ENCODE measurements around the gene AHI1. TPM values are rescaled to one million over a fixed set of nuclear protein-coding genes. Genes with fewer than 3 reads are reported as not detected.
"Not testable (repeated sequence)": the region's sequence is repeated elsewhere in the genome, so short reads cannot be mapped to it uniquely, and the experiment has no call there.

AHI1 gene
- total RNA-seq, 1 donor from 2014 or later = 5.2 TPM

DNA sequence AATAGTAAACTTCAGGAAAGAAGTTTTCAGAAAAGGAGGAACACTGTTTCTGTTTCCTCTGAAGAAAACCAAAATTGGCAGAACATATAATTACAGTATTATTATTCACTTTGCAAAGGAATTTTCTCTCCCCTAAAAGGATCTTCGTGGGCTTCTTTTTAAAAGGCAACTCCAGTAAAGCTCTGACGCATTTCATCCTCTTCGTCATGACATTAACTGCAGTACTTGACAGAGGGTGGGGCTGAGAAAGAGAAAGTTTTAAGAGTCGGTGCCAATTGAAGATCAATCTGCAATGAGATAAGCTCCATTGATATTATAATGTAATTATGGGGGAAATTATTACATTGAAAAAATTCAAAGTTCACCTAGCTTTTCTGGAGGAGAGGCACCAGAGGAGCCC is 240.7 kb downstream of the AHI1 start:
- TF ChIP-seq, protein P1, sequence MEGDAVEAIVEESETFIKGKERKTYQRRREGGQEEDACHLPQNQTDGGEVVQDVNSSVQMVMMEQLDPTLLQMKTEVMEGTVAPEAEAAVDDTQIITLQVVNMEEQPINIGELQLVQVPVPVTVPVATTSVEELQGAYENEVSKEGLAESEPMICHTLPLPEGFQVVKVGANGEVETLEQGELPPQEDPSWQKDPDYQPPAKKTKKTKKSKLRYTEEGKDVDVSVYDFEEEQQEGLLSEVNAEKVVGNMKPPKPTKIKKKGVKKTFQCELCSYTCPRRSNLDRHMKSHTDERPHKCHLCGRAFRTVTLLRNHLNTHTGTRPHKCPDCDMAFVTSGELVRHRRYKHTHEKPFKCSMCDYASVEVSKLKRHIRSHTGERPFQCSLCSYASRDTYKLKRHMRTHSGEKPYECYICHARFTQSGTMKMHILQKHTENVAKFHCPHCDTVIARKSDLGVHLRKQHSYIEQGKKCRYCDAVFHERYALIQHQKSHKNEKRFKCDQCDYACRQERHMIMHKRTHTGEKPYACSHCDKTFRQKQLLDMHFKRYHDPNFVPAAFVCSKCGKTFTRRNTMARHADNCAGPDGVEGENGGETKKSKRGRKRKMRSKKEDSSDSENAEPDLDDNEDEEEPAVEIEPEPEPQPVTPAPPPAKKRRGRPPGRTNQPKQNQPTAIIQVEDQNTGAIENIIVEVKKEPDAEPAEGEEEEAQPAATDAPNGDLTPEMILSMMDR (IDR thresholded peaks at IDR 0.05; ENCODE audit: insufficient read depth, low read length, poor library complexity, severe bottlenecking) = no peak
- Histone ChIP-seq H3K36me3 (ENCODE audit: control insufficient read depth, insufficient read depth, low read length) (no peaks in the 10 kb centered on the region), H3K4me3 (ENCODE audit: low read depth, low read length) (no peak overlapping the region), H3K27me3 (ENCODE audit: control insufficient read depth, insufficient read depth, low read length) (peaks cover 3% of the 10 kb centered on the region)
- DNase-seq (ENCODE audit: low read depth) = no peak

DNA sequence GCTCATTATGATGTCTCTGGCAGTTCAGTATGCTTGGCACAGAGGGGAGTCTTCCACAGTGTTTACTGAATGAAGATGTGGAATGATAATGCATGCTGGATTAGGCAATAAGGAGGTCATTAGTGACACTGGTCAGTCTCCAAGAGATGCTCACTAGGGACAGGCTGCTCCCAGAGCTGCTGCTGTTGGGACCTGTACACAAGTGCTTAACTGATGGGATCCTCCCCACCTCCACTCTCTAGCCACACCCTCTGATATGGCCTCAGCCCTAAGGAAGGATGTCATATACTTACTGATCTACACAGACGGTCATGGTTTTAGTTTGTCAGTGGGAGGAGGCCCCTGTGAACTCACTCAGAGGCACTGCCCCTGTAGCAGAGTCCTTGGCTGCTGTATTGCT is 243.1 kb downstream of the AHI1 start:
- TF ChIP-seq, protein P1 (IDR thresholded peaks at IDR 0.05; ENCODE audit: insufficient read depth, low read length, poor library complexity, severe bottlenecking) = no peak

DNA sequence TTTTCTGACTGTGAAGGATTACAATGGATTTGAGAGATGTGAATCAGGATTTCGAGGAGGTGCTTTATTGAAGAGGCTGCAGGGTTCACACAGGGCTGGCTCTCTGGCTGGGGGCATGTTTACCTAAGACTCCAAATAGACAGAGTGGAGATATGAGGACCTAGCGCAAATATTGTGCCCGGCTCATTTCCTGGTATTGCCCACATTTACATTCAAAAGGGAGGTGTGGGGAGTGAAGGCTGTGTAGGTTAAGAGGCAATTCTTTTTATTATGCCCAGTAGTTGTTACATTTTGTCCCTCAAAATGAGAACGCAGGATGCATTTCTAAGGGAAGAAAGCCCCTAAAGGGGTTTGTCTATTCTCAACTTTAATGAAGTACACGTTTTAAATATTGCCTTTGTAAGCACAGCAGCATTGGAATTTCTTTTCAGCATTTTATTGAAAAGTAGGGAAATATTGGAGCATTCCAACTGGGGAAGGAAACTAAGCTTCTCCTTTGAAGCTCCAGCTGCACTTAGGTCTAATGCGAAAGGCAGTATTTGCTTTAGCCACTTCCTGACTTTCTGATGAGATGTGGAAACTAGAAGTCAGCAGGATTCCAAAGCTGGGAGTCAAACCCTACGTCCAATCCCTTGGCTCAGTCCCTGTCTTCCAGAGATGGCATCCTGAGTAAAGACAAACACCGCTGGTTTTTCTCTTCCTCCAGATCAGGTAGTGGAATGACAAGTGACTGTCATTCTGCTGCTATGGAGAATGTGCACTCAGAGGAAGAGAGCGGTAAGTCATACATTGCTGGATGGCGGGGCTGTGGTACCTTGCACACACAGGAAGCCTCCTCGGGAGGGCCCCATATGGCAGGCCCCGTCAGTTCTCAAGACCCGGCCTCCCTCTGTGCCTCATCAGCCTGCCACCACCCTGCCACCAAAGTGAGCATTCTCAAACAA is 245.8 kb downstream of the AHI1 start:
- DNase-seq (ENCODE audit: low read depth) = no peak
- TF ChIP-seq, protein P1 (IDR thresholded peaks at IDR 0.05; ENCODE audit: insufficient read depth, low read length, poor library complexity, severe bottlenecking) = no peak
- peaks cover 3% of the 10 kb centered on the region for H3K27me3 ChIP-seq (ENCODE audit: control insufficient read depth, insufficient read depth, low read length)
- no peak overlapping the region for H3K4me3 ChIP-seq (ENCODE audit: low read depth, low read length)
- no peaks in the 10 kb centered on the region for H3K36me3 ChIP-seq (ENCODE audit: control insufficient read depth, insufficient read depth, low read length)

More for the DNA sequence above, 243.1 kb downstream of the AHI1 start:
- Histone ChIP-seq H3K36me3 (ENCODE audit: control insufficient read depth, insufficient read depth, low read length) (no peaks in the 10 kb centered on the region), H3K4me3 (ENCODE audit: low read depth, low read length) (no peak overlapping the region), H3K27me3 (ENCODE audit: control insufficient read depth, insufficient read depth, low read length) (peaks cover 3% of the 10 kb centered on the region)
- DNase-seq (ENCODE audit: low read depth) = no peak

DNA sequence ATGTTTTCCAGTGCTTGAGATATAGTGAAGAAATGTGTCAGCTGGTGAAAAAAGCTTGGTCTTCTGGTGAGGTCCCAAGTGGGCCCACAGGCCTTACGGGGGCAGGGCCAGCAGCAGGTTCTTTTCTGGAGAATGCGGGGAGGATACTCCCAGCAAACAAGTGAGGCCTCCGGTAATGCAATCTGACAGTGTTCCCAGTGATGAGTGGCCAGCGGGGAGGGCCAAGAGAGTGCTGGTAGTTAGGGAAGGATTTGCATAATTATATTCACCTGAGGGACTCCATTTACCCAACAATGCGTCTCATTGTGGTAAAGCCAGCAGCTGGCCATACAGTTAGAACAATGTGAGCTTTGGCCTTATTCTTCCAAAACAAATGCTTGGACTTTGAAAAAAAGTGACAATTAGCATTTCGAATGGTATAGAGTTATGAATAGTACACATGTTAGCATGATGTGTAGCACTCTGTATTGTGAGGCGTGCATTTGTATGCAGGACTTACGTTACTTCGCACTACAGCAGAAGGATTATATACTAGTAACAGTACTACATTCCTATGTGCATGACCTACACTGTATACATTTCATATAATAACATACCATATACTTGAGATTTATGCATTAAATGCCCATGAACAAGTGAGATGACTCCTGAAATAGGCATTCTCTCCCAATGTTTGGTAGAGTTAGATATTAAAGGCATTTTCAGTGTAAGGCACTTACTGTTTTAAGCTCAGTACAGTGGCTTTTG is 246.6 kb downstream of the AHI1 start:
- DNase-seq (ENCODE audit: low read depth) = no peak
- Histone ChIP-seq H3K27me3 (ENCODE audit: control insufficient read depth, insufficient read depth, low read length) (peaks cover 3% of the 10 kb centered on the region), H3K36me3 (ENCODE audit: control insufficient read depth, insufficient read depth, low read length) (no peaks in the 10 kb centered on the region), H3K4me3 (ENCODE audit: low read depth, low read length) (no peak overlapping the region)
- TF ChIP-seq, protein P1 (IDR thresholded peaks at IDR 0.05; ENCODE audit: insufficient read depth, low read length, poor library complexity, severe bottlenecking) = no peak

DNA sequence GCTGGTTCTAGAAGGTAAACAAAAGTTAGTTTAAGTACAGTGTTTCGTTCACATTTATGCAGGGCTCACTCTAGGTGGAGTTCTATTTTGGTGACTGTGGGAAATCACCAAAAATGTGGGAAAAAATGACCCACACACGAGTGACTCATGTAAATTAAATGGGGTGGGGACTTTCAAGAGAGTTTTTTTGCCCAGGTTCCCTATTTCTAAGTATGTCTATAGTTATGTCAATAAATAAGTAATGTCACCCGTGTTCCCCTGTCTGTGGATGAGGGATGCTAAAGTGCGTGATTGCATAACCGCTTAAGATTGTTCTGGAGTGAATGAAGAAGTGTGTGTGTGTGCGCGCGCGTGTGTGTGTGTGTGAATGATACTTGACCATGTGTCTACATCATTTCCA is 247.3 kb downstream of the AHI1 start:
- TF ChIP-seq, protein P1 (IDR thresholded peaks at IDR 0.05; ENCODE audit: insufficient read depth, low read length, poor library complexity, severe bottlenecking) = no peak
- H3K27me3 ChIP-seq (ENCODE audit: control insufficient read depth, insufficient read depth, low read length) = peaks cover 3% of the 10 kb centered on the region
- H3K4me3 ChIP-seq (ENCODE audit: low read depth, low read length) = no peak overlapping the region
- no peaks in the 10 kb centered on the region for H3K36me3 ChIP-seq (ENCODE audit: control insufficient read depth, insufficient read depth, low read length)
- DNase-seq (ENCODE audit: low read depth) = no peak

DNA sequence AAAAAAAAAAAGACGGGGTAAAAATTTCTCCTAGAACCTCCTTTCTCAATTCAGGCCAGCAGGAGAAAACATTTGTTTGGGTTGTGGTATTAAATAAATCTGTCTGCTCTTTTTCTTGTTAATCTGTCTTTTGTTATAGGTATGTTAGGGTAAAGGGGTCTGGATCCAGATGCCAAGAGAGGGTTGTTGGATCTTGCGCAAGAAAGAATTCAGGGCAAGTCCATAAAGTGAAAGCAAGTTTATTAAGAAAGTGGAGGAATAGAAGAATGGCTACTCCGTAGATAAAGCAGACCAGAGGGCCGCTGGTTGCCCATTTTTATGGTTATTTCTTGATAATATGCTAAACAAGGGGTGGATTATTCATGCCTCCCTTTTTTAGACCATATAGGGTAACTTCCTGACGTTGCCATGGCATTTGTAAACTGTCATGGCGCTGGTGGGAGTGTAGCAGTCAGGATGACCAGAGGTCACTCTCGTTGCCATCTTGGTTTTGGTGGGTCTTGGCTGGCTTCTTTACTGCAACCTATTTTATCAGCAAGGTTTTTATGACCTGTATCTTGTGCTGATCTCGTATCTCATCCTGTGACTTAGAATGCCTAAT is 251.0 kb downstream of the AHI1 start:
- not testable (repeated sequence) for DNase-seq (ENCODE audit: low read depth); H3K27me3 ChIP-seq (ENCODE audit: control insufficient read depth, insufficient read depth, low read length); H3K36me3 ChIP-seq (ENCODE audit: control insufficient read depth, insufficient read depth, low read length); H3K4me3 ChIP-seq (ENCODE audit: low read depth, low read length)

Measured in kidney epithelial cell (primary cell).